ENCODE measurements around the gene FUS. TPM values are rescaled to one million over a fixed set of nuclear protein-coding genes. Genes with fewer than 3 reads are reported as not detected.

The FUS gene
- total and polyA plus RNA-seq, 9 of the 15 experiments (the other 6 are each of a cell fraction or from before 2014, with no cell fraction given), result 43.9 to 575 (median 87.2) TPM

GRCh38 chr16:31142109-31143010, 37.6 kb upstream of the FUS start (continued):
- TF ChIP-seq LARP7 (IDR thresholded peaks at IDR 0.05) (no peak), ESRRA (IDR thresholded peaks at IDR 0.05; ENCODE audit: borderline replicate concordance, low read depth) (peak; percentile 28; the same call in 1 of the 2 replicates), CHCHD3 (CRISPR knock-in tag; IDR thresholded peaks at IDR 0.05) (no peak), ZBTB8A (IDR thresholded peaks at IDR 0.05; ENCODE audit: partially characterized antibody) (no peak), YBX1 (IDR thresholded peaks at IDR 0.05) (no peak), TAF7 (tag; IDR thresholded peaks at IDR 0.05) (no peak), TCF3 (CRISPR knock-in tag; IDR thresholded peaks at IDR 0.05) (peak; percentile 24; the same call in 1 of the 2 replicates), FOS (IDR thresholded peaks at IDR 0.05; ENCODE audit: extremely low read depth, insufficient read length) (no peak), ERF (CRISPR knock-in tag; IDR thresholded peaks at IDR 0.05) (0 out of 2 replicates have a peak, but pooled peaks have one; percentile 37), NFE2 (IDR thresholded peaks at IDR 0.05; ENCODE audit: low read depth) (no peak), U2AF2 (optimal IDR thresholded peaks at IDR 0.05; ENCODE audit: low read depth, low read length) (no peak), SAFB (IDR thresholded peaks at IDR 0.05; ENCODE audit: borderline replicate concordance, low read depth, low read length) (0 out of 2 replicates have a peak, but pooled peaks have one; percentile 18), GTF2F1 (IDR thresholded peaks at IDR 0.05; ENCODE audit: low read depth, low read length) (no peak), ZNF143 (CRISPR knock-in tag; IDR thresholded peaks at IDR 0.05) (no peak; the same call in 1 of the 2 replicates), THRB (CRISPR knock-in tag; conservative IDR thresholded peaks at IDR 0.05) (no peak), POLR2B (IDR thresholded peaks at IDR 0.05; ENCODE audit: low read depth, partially characterized antibody) (no peak), ZNF696 (CRISPR knock-in tag; conservative IDR thresholded peaks at IDR 0.05) (no peak), ZNF586 (CRISPR knock-in tag; conservative IDR thresholded peaks at IDR 0.05) (no peak), TSC22D4 (tag; IDR thresholded peaks at IDR 0.05) (no peak), NR3C1 (CRISPR knock-in tag; IDR thresholded peaks at IDR 0.05) (no peak), GABPB1 (CRISPR knock-in tag; IDR thresholded peaks at IDR 0.05) (peak; percentile 71; the same call in 1 of the 2 replicates), SMARCC2 (IDR thresholded peaks at IDR 0.05; ENCODE audit: low read depth) (no peak), ZNF644 (tag; IDR thresholded peaks at IDR 0.05; ENCODE audit: low read depth) (no peak), ZNF324 (CRISPR knock-in tag; IDR thresholded peaks at IDR 0.05) (no peak), POLR3G (IDR thresholded peaks at IDR 0.05; ENCODE audit: extremely low read depth, insufficient read length, insufficient replicate concordance) (no peak), PHB (CRISPR knock-in tag; IDR thresholded peaks at IDR 0.05) (no peak), ZNF79 (CRISPR knock-in tag; IDR thresholded peaks at IDR 0.05; ENCODE audit: low read depth) (no peak), FOXJ3 (CRISPR knock-in tag; IDR thresholded peaks at IDR 0.05) (no peak), TAF1 (IDR thresholded peaks at IDR 0.05; ENCODE audit: control insufficient read depth, extremely low read depth, insufficient read depth, low read length, severe bottlenecking) (peak; percentile 19), PREB (CRISPR knock-in tag; IDR thresholded peaks at IDR 0.05) (no peak)
